OCI-LY7 (cell line): ENCODE measurements around the gene ZBTB40. TPM values are rescaled to one million over a fixed set of nuclear protein-coding genes. Genes with fewer than 3 reads are reported as not detected.

Experiments
- BruUV-seq: library from RNA; stranded (reverse); fragments of 400-500 nt; replicated peaks from 2 replicates; lab custom pipeline; 2021; lab: Mats Ljungman, UMichigan
- CTCF ChIA-PET: fragments of 300-600 bp; sonication (Branson Sonifier 250); formaldehyde crosslinking; loops from one replicate; lab custom pipeline; 2022; ENCODE audit warnings: antibody characterized with exemption; ENCODE audit not compliant: unreplicated experiment; lab: Charles Lee
- POLR2A ChIA-PET: fragments of 300-600 bp; sonication (Branson Sonifier 250); formaldehyde crosslinking; loops from one replicate; lab custom pipeline; 2022; ENCODE audit warnings: antibody characterized with exemption; lab: Charles Lee
- DNase-seq: peaks from one replicate; pipeline ENCODE4 v3.0.0-alpha.2; 2015; ENCODE audit warnings: low spot score
- H2AFZ ChIP-seq: fragments of 200-600 bp; sonication (generic), shearing (Covaris generic); 2 replicates; pipeline ENCODE4 v1.6.1; 2014; ENCODE audit warnings: mild to moderate bottlenecking, antibody characterized with exemption, low read length, moderate library complexity
- H3K27ac ChIP-seq: fragments of 200-600 bp; sonication (generic); 2 replicates; pipeline ENCODE4 v1.5.1; 2014; ENCODE audit warnings: mixed run types, low read depth, mild to moderate bottlenecking, moderate library complexity, low read length, inconsistent platforms; ENCODE audit not compliant: poor library complexity, severe bottlenecking
- H3K36me3 ChIP-seq: fragments of 200-600 bp; sonication (generic); 2 replicates; pipeline ENCODE4 v1.6.1; 2014; ENCODE audit warnings: mild to moderate bottlenecking, antibody characterized with exemption, low read length, moderate library complexity, mixed read lengths; ENCODE audit not compliant: insufficient read depth
- H3K4me1 ChIP-seq: fragments of 200-600 bp; sonication (generic); 2 replicates; pipeline ENCODE4 v1.5.1; 2014; ENCODE audit warnings: mild to moderate bottlenecking, low read length; ENCODE audit not compliant: insufficient read depth, poor library complexity, severe bottlenecking
- H3K4me2 ChIP-seq: fragments of 200-600 bp; sonication (generic); 2 replicates; pipeline ENCODE4 v1.6.1; 2014; ENCODE audit warnings: mild to moderate bottlenecking, low read length
- H3K4me3 ChIP-seq: fragments of 200-600 bp; sonication (generic); 2 replicates; pipeline ENCODE4 v1.5.1; 2014; ENCODE audit warnings: mild to moderate bottlenecking, low read depth, low read length; ENCODE audit not compliant: poor library complexity, severe bottlenecking
- H3K79me2 ChIP-seq: fragments of 200-600 bp; sonication (generic); 2 replicates; pipeline ENCODE4 v1.6.1; 2016; ENCODE audit warnings: low read depth, mild to moderate bottlenecking, low read length, moderate library complexity, mixed read lengths; ENCODE audit not compliant: insufficient read depth
- H3K9me2 ChIP-seq: fragments of 200-600 bp; sonication (generic); 2 replicates; pipeline ENCODE4 v1.6.1; 2016; ENCODE audit warnings: mild to moderate bottlenecking, low read length, mixed read lengths; ENCODE audit not compliant: insufficient read depth
- H3K9me3 ChIP-seq: fragments of 200-600 bp; sonication (generic); 2 replicates; pipeline ENCODE4 v1.6.1; 2014; ENCODE audit warnings: mild to moderate bottlenecking, mixed run types, low read length, mixed read lengths
- H4K20me1 ChIP-seq: fragments of 200-600 bp; sonication (generic); 2 replicates; pipeline ENCODE4 v1.6.1; 2014; ENCODE audit warnings: mild to moderate bottlenecking, antibody characterized with exemption, low read length, moderate library complexity, mixed read lengths; ENCODE audit not compliant: insufficient read depth
- EZH2phosphoT487 ChIP-seq: fragments of 200-600 bp; sonication (generic); IDR thresholded peaks from 2 replicates; pipeline ENCODE4 v1.6.1; 2018; ENCODE audit warnings: low read depth, borderline replicate concordance, mild to moderate bottlenecking, mixed run types, antibody characterized with exemption, low read length, moderate library complexity, mixed read lengths
- intact Hi-C: fragments of 100-400 bp; cut with micrococcal nuclease; formaldehyde crosslinking; loops from one replicate; pipeline ENCODE4 v1.10.0; 2022; ENCODE audit not compliant: unreplicated experiment
- total RNA-seq, 2 experiments: library from RNA; depleted of rRNA in 1 of 2; stranded (reverse); fragments of >200 nt in 1 of 2; shearing (Covaris generic) in 1 of 2; gene quantifications; 2 replicates each; pipeline ENCODE4 v1.2.3, GENCODE V29; 2014 to 2022
- TF ChIP-seq, protein P1 (sequence below): fragments of 200-600 bp; sonication (generic); conservative IDR thresholded peaks from 2 replicates; pipeline ENCODE4 v1.5.1; 2014; ENCODE audit warnings: mild to moderate bottlenecking, antibody characterized with exemption, low read length, moderate library complexity, mixed read lengths

ZBTB40 gene
- total RNA-seq, 2 experiments from 2014 or later, result 16.6 to 17.3 TPM

DNA sequence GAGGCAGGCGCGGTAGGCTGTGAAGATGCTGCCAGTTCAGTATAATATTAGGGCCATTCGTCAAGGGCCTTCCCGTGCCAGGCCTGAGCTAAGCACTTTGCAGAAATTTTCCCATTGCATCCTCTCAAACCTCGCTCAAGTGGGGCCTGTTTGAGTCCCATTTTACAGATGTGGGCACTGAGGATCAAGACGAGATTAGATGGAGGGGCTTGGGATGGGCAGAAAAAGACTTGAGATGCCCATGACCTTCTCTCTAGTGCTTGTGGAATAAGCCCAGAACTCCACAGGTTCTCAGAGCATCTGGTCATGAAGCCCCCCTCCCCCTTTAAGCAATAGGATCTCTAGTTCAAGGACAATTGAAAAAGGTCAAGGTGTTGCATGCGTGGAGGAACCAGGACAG is 121.6 kb downstream of the ZBTB40 start:
- Histone ChIP-seq H3K79me2 (no peaks in the 10 kb centered on the region), H3K4me1 (no peaks in the 10 kb centered on the region), H3K9me2 (no peaks in the 10 kb centered on the region), H3K4me2 (no peak overlapping the region), H3K9me3 (no peaks in the 10 kb centered on the region), H3K4me3 (no peak overlapping the region), H2AFZ (no peak overlapping the region), H3K36me3 (no peaks in the 10 kb centered on the region), H3K27ac (no peak overlapping the region), H4K20me1 (no peaks in the 10 kb centered on the region)
- ChIA-PET CTCF (no interaction called here), POLR2A (no interaction called here)
- no peak for TF ChIP-seq EZH2phosphoT487
- TF ChIP-seq, protein P1, sequence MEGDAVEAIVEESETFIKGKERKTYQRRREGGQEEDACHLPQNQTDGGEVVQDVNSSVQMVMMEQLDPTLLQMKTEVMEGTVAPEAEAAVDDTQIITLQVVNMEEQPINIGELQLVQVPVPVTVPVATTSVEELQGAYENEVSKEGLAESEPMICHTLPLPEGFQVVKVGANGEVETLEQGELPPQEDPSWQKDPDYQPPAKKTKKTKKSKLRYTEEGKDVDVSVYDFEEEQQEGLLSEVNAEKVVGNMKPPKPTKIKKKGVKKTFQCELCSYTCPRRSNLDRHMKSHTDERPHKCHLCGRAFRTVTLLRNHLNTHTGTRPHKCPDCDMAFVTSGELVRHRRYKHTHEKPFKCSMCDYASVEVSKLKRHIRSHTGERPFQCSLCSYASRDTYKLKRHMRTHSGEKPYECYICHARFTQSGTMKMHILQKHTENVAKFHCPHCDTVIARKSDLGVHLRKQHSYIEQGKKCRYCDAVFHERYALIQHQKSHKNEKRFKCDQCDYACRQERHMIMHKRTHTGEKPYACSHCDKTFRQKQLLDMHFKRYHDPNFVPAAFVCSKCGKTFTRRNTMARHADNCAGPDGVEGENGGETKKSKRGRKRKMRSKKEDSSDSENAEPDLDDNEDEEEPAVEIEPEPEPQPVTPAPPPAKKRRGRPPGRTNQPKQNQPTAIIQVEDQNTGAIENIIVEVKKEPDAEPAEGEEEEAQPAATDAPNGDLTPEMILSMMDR, result no peak
- BruUV-seq, result no TSS peak
- intact Hi-C loops, result no loop called here
- no peak for DNase-seq

DNA sequence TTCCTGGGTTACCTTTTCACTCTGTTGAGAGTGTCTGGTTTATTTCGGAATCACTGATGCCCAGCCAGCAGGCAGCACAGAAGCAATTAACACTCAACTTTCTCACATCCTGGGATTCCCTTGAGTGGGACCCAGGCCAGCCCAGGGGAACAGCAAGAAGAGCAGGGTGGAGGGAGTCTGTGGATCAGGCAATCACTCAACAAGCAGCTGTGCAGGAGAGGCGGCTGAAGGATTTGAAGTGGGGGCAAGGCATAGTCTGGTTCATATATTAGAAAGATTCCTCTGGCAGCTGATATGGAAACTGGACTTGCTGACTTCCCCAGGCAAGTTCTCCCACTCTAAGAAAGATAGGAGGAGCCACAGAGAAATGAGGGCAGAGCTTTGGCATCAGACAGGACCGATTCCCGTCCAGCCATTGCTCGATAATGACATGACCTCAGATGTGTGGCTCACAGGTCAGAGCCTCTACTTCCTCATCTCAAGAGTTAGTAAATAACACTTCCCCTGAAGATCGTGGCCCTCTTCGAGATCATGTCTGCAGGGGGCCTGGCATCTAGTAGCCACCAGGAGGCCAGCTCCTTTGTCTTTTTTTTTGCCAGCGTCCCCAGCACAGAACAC is 124.0 kb downstream of the ZBTB40 start:
- intact Hi-C loops, result no loop called here

DNA sequence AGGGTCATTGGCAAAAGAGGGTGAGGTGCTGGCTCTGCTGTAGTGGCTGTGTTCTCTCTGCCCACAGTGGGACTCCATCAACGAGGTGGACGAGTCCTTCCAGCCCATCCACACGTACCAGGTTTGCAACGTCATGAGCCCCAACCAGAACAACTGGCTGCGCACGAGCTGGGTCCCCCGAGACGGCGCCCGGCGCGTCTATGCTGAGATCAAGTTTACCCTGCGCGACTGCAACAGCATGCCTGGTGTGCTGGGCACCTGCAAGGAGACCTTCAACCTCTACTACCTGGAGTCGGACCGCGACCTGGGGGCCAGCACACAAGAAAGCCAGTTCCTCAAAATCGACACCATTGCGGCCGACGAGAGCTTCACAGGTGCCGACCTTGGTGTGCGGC is 124.5 kb downstream of the ZBTB40 start:
- POLR2A ChIA-PET, result no interaction called here
- Histone ChIP-seq H3K27ac (no peak overlapping the region), H3K79me2 (no peaks in the 10 kb centered on the region), H3K9me3 (no peaks in the 10 kb centered on the region; the same call in 1 of the 2 replicates), H2AFZ (no peak overlapping the region), H3K4me2 (no peak overlapping the region), H3K4me3 (no peak overlapping the region), H3K36me3 (no peaks in the 10 kb centered on the region), H3K4me1 (no peaks in the 10 kb centered on the region), H3K9me2 (no peaks in the 10 kb centered on the region), H4K20me1 (no peaks in the 10 kb centered on the region)
- intact Hi-C loops, result no loop called here
- no TSS peak for BruUV-seq
- CTCF ChIA-PET, result no interaction called here
- TF ChIP-seq, protein P1, result no peak
- TF ChIP-seq EZH2phosphoT487, result no peak
- DNase-seq, result no peak

More for the DNA sequence above, 124.0 kb downstream of the ZBTB40 start:
- DNase-seq, result no peak
- TF ChIP-seq EZH2phosphoT487, result no peak
- TF ChIP-seq, protein P1, result no peak
- H3K79me2 ChIP-seq, result no peaks in the 10 kb centered on the region
- no peaks in the 10 kb centered on the region for H3K36me3 ChIP-seq
- POLR2A ChIA-PET, result no interaction called here
- H4K20me1 ChIP-seq, result no peaks in the 10 kb centered on the region
- no TSS peak for BruUV-seq
- no peak overlapping the region for H3K27ac ChIP-seq
- no peaks in the 10 kb centered on the region; the same call in 1 of the 2 replicates for H3K9me3 ChIP-seq
- H3K4me1 ChIP-seq, result no peaks in the 10 kb centered on the region
- no peaks in the 10 kb centered on the region for H3K9me2 ChIP-seq
- H2AFZ ChIP-seq, result no peak overlapping the region
- CTCF ChIA-PET, result no interaction called here
- H3K4me3 ChIP-seq, result no peak overlapping the region
- H3K4me2 ChIP-seq, result no peak overlapping the region
